ENCODE data around the gene C16orf95.
"Not testable (repeated sequence)": the region's sequence is repeated elsewhere in the genome, so short reads cannot be mapped to it uniquely, and the experiment has no call there.

Gene C16orf95

DNA sequence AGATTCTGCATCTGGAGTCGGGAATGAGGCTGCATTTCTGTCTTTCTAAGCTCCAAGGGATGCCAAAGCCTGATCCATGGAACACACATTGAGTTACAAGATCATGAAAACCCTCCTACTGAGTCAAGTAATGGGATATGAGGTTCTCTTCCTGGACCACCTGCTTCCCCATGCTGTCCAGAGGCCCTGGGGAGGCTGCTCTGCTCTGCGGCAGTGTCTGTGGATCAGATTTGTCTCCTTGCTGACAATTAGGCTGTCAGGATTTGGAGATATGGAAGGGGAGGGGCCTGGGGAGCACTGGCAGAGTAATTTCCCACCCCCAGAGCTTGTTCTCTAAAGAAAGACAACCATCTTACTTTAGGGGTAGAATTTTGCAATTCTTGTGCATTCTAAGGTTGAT, 33.0 kb downstream of the C16orf95 start:
- no peak for DNase-seq

DNA sequence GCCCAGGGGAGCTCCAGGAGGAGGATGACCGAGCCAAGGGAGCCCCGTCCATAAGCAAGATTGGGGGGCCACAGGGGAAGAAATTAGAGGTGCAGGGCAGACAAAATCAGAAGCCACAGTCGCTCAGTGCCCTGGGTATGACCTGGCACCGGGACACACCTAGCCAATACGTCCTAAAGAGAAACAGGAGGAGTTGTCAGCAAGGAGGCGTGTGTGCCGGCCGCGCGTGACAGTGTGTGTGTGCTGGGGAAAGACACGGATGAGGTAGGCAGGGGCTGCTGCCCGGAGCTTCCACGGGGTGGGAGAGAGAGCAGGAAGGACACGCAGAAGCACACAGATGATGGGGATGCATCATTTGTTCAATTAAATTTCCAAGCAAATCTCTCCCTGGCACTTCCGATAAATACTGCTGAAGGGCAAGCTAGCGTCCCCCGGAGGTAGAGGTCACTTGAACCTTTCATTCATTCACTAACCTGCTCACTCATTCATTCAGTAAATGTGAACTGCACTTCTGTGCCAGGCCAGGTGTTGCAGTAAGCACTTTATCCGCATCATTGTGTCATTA, 38.0 kb downstream of the C16orf95 start:
- no peak for DNase-seq

DNA sequence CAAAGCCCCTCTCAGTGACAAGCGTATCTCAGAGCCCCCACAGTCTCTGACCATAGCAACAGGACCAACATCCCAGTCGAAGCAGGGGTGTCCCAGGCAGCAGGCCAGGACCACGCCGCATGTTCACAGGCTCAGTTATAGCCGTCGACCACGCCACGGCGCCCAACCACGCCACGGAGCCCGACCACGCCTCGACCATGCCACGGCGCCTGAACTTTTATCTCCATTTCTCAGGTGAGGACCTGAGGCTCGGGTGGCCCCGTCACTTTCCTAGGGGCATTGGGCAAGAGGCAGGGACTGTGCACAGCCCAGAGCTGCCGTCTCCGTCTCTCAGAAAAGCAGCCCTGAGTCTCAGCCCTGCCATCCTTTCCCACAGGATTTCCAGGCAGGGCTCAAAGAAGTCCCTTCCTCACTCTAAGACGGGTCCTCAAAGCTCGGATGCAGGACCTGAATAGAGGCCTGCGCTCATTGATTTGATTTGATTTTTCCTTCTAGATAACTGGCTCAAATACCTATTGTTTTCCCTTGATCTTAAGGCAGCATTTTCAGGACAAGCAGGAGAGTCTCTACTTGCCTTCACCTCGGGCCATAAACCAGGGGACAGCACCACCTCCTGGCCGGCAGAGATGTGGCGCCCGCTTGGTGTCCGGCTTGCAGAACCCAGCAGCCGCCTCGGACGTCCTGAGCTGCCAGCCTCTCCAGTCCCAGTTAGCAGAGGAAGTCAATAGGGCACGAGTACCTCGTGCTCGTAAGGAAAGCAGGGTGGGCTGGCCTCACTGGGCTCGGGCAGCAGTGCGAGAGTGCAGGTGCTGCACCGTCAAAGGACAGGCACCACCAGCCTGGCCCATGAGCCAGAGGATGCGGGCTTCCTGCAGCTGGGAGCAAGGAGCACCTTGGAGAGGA, 38.8 kb downstream of the C16orf95 start:
- peak; percentile 84 for DNase-seq

DNA sequence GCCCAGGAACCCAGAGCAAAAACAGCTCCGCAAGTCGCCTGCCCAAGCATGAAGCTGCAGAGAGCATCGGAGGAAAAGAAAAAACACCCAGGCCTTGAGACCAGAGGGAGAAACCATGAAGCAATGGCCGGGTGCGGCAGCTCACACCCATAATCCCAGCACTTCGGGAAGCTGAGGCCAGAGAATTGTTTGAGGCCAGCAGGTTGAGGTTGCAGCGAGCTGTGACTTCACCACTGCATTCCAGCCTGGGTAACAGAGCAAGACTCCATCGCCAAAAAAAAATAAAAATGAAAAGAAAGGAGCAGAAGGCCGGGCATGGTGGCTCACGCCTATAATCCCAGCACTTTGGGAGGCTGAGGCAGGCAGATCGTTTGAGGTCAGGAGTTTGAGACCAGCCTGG, 40.3 kb downstream of the C16orf95 start:
- DNase-seq: no peak

DNA sequence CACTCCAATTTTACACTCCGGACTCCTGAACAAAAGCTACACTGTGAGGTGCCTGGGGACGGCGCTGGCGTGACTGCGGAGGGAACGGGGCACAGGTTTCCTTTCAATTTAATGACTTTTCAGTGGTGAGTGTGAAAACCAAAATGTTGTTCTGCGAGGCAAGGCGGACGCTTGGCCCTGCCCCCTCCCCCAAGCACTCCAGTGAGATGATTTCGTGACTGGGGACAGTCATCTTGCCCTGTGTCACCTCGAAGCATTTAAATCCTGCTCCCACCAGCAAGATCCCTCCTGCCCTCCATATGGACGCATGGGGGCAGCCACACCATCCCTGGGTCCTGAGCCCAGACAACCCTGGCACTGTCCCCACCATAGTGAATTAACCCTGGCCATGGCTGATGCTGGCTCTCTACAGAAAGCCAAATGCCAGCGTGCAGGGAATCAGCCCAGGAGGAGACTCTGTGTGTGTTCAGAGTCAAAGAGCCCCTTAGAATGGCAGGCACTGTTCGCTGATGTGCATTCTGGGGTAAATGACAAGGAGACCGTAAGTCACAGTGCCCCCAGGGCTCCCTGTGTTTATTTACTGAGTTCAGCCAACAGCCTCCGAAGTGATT, 41.0 kb downstream of the C16orf95 start:
- peak; percentile 8 for DNase-seq

DNA sequence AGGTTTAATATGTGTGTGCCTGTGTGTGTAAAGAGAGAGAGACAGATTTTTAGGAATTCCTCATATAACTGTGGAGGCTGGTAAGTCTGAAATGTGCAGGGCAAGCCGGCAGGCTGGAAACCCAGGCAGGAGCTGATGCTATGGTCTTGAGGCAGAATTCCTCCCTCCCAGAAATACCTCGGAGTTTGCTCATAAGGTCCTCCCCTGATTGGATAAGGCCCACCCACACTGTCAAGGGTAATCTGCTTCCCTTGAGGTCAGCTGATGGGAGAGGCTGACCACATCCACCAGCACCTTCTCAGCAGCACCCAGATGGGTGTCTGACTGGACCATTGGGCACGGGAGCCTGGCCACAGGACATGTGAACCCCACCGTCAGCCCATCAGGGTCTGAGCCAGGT, 42.4 kb downstream of the C16orf95 start:
- DNase-seq: no peak

DNA sequence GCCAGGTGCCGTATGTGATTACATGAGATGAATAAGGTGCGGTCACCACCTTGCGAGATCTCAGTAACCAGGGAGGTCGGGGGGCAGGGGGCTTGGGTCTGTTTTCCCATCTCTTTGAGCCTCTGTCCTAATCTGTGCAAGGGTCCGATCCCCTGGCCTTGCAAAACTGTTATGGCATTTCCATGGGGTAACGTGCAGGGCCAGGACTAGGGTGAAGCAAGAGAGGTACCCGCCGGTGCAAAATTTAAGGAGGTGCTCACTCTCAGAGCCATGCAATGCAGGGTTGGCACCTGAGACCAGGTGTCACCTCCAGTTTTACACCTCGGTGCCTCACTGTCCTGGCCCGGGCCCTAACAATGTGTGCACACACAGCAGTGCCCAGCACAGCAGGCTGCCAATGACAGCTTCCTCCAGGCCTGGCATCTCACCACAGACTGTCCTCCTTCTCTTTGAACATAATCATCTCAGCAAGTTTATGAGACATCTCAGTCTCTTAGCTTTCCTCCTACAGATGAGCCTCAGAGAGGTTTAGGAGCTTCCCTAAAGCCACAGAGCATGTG, 43.6 kb downstream of the C16orf95 start:
- DNase-seq: no peak

DNA sequence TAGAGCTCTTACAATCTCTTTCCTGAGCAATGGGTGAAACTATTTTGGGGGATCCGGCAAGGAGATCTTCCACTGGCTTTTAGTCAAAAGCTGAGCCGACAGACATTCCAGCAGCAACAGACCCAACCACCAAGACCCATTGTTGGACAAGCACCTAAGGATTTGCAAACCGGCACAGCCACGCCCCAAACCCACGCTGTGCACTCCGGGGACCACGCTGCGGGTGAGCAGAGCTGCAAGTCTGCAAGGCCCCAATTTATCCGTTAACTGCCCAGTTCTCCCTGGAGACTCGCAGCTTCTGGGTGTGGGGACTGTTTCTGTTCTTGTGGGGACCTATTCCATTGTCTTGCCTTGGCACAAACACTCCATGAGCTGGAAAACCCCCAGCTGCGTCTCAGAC, 45.9 kb downstream of the C16orf95 start:
- no peak for DNase-seq

DNA sequence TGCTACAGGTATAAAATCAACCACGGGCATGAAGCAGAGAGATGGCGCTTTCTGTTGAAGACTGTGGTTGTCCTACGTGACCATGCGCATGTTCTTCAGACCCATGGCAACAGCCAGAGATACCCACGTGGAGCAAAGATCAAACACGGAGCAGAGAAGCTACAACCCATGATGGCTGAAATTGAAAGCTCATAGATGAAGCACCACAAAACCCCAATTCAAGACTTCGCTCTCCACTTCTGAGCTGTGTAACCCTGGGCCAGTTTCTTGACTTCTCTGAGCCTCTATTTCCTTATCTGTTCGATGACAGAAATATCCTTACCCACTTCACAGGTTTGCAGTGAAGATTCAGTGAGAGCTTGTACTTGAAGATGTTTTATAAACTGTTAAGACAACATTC, 49.6 kb downstream of the C16orf95 start:
- no peak for DNase-seq

DNA sequence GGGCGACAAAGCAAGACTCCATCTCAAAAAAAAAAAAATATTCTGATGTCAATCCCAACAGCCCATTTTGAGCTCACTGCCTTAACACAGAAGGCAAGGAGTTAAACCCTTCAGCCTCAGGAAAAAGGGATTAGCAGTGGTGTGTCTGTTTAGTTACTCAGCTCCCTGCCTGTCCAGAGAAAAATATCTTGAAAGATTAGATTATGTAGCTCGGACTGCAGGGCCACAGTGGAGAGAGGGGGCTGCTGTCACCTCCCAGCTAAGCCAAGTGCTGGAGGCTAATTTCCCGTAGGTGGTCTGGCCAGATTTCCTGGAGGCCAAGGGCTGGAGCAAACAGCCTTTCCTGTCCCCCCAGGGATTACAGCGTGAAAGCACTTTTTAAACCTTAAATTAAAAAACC, 50.3 kb downstream of the C16orf95 start:
- DNase-seq: no peak

DNA sequence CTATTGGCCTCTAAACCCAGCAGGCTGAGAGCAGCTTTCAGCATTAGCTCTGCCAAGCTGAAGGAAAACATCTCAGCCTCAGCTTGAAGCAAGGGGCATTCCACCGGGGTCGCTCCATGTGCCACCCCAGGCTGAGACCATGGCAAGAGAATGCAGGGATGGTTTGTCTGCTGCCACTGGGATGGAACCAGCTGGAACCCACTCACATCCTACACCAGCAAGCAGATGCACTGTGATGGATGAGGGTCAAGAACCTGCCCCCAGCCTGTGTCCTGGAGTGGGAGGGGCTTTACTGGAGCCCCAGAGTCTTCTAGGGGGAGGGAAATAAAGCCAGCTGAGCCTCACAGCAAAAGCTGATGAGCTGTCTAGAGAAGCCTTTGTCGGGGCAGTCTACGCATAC, 51.9 kb downstream of the C16orf95 start:
- DNase-seq: no peak

DNA sequence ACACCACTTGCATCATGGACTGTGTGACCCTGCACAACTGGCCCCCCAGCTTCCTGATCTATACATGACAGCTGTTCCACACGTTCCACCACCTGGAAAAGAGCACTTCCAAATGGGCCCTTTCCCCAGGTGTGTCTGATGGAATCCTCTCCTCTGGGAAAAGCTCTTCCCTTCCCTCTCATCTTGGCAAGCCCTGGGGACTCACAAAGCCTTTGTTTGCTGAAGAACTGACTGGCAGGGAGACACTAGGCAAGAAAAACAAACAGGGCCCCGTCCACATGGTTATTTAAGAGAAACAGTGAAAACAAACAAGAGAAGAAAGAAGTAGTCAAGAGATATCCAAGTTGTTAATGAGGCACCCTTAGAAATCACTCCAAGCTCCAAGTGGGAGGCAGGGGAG, 52.6 kb downstream of the C16orf95 start:
- DNase-seq: no peak

DNA sequence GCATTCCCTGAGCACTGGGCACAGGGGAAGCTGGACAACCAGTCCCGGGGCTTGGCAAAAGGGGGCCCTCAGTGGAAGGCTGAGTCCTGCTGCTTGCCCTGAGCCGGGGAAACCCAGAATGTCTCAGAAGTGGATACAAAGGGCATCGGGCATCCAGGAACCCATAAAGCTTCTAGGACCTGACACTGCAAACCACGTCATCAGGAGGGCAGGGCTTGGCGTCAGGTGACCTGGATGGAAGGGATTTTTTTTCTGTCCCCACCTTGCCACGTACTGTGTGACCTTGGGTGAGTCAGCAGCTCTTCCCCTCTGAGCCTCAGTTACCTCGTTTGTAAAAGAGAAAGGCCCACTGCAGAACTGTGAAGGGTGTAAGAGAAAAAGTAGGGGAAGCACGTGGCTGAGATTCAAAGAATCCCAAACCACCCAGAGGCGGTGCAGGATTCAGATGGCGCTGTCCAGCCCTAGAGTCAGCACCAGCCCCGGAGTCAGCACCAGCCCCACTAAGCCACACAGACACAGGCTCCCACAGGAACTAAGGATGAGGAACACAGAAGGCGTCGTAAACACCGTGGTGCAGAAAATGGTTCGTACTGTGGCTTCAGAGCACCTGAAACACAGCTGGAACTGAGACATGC, 53.7 kb downstream of the C16orf95 start:
- DNase-seq: no peak

DNA sequence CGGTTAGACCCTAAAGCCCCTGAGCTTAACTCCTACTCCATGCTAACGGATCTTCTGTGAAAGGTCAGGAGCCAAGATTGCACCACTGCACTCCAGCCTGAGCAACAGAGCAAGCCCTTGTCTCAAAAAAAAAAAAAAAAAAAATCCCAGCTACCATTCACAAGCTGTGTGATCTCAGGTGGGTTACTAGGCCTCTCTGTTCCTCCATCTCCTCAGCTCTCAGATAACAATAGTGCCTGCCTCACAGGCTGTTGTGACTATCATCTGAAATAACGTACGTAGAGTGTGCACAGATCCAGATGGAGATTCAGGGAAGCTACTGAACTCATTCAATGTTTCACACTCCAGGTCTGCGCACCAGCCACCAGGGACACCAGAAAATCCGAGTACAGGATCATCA, 57.8 kb downstream of the C16orf95 start:
- no peak for DNase-seq

DNA sequence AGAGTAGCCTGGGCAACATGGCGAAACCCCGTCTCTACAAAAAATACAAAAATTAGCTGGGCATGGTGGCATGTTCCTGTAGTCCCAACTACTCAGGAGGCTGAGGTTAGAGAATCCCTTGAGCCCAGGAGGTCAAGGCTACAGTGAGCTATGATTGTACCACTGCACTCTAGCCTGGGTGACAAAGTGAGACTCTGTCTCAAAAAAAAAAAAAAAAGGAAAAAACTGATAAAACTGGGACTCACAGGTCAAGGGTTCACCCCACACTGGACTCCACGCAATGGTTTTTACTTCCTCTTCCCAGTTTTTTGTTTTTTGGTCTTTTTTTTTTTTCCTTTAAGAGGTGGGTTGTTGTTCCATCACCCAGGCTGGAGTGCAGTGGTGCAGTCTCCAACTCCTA, 58.5 kb downstream of the C16orf95 start:
- not testable (repeated sequence) for DNase-seq

DNA sequence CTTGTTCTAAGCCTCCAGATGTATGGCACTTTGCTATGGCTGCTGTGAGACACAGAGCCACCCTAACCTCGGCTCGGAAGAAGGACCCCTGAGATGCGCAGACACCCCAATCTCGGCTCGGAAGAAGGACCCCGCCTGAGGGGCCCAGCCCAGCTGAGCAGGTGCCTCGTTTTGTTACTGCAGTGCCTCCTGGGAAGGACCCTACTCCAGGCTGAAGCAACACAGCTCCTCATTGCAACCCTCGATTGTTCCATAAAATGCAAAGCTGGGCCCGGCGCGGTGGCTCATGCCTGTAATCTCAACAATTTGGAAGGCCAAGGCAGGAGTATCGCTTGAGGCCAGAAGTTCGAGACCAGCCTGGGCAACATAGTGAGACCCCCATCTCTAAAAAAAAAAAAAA, 61.3 kb downstream of the C16orf95 start:
- DNase-seq: no peak

DNA sequence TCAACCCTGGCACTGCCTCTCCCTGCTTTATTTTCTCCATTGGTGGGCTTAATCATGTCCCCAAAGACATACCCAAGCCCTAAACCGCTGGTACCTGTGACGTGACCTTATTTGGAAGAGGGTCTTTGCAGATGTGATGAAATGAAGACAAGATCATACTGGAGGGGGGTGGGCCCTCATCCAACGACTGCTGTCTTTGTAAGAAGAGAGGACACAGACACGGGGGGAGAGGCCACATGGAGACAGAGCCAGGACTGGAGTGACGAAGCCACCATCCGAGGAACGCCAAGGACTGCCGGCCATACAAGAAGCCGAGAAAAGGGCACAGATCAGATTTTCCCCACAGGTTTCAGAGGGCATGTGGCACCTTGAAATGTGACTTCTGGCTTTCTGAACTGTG, 62.5 kb downstream of the C16orf95 start:
- no peak for DNase-seq

DNA sequence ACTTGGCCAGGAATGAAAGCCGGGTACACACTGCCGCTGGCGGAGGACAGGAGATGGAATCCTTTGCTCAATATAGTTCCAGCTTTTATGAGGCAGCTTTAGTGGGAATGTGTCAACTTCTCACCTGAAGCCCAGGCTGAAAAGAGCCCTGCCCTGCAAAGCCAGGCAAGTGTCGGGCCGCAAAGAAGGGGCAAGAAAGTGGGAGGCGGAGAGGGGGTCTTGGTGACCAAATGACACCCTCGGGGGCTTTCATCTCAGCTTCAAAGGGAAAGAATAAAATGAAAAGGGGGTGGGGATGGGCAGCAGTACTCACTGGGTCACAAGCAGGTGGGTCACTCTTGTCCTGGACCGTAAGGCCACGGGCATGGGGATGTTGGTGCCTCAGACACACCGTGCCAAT, 62.9 kb downstream of the C16orf95 start:
- DNase-seq: no peak

DNA sequence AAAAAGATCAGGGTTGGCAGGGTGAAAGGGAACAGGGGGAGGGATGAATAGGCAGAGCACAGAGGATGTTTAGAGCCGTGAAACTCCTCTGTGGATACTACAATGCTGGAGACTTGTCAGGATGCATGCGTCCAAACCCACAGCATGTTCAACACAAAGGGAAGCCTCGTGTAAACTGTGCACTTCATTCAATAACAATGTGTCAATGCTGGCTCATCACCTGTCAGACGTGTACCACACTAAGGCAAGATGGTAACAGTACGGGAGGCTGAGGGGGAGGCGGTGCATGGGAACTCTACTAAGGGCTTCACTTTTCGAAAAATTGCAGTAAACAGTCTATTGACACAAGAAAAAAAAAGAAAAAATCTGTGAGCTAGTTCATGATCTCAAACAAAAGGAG, 63.7 kb downstream of the C16orf95 start:
- no peak for DNase-seq
